Activated gamma-delta T cell treated with anti-CD3 and anti-CD28 coated beads, Interleukin-2, amount 50 U/mL, for 16 hours (primary cell): ENCODE results near the gene MRTFB.

ENCODE experiments used
- DNase-seq: peaks from one replicate; pipeline ENCODE4 v3.0.0-alpha.2; 2020; ENCODE audit warnings: low read depth

MRTFB gene

GRCh38 chr16:14063618-14064581 is 7.2 kb upstream of the MRTFB start:
- no peak for DNase-seq

DNA sequence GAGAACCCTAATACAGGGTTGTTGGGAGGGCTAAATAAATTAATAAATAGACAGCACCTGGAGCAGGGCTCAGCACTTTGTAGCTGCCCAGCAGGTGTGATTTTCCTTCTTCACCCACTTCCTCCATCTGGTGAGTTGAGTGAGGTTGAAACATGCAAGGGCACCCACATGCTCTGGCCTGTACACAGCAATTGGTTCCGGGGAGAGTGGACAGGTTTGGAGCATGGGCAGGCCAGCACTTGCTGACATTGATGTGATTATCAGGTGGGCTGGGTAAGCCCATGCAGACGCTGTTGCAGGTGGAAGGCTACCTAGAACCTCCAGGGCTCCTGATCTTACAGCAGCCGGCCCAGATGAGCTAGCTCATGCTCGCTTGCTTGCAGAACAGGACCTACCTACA is 1.3 kb upstream of the MRTFB start:
- DNase-seq, result no peak

DNA sequence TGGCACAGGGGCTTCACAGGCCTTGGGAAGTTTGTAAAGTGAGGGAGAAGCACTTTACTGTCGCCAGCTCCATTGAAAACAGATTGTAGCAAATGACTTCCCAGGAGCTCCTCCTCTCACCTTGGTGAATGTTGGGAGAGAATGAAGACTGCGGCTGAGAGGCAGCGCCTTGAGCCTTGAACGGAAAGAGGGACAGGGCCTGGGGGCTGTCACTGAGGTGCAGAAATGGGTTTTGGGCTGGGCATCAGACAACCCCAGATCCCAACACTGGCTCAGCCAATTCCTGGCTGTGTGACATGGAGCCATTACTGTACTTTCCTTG is 603 bp upstream of the MRTFB start:
- DNase-seq, result no peak

GRCh38 chr16:14071576-14072271 is 605 bp downstream of the MRTFB start:
- DNase-seq, result no peak

DNA sequence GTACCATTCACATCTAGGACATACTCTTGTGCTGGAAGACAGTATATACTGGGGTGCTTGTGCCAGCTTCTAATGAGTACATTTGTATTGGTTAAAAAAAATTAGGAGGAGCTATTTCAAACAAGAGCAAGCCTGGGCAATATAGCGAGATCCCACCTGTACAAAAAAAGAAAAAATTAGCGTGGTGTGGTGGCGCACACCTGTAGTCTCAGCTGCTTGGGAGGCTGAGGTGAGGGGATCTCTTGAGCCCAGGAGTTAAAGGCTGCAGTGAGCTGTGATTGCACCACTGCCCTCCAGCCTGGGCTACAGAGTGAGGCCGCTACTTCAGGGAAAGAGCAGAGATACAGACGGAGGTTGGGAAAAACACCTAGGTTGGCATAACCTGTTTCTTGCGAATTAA is 1.2 kb downstream of the MRTFB start:
- no peak for DNase-seq

GRCh38 chr16:14074544-14074943 is 3.4 kb downstream of the MRTFB start:
- no peak for DNase-seq

GRCh38 chr16:14077918-14078317 is 6.8 kb downstream of the MRTFB start:
- DNase-seq, result no peak

DNA sequence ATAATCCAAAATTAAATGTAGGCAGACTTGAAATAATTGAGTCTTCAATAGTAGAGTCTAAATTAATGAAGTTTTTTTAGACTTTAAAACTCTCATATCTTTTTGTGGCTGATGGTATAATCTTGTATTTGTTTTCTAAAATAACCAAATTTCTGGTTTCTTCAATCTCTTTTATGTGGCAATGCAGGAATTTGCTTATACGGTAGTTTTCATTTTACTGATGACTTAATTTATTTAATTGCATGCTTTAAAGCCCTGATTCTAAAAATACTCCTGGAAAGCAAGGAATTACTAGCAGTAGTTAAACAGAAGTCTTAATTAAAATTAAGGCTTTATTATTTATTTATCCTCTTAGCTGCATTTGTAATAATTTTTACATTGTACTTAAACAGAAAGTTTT is 15.4 kb downstream of the MRTFB start:
- no peak for DNase-seq

DNA sequence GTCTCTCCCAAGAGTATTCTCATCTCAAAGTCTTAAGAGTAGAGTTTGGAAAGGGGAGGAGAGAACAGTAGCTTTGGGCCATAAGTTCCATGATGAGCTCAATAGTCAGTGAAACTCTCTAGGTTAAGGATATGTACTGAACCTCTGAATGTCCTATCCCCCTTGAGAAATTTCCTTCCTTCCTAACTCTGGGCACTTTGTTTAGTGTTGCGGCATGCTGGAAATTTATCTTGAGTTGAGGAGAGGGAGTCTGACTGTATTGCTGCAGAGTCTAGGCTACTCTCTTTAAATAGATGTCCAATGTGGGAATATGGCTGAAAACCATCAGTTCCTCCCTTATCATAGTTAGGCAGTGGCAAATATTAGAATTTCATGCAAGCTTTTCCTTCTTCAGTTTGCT is 16.1 kb downstream of the MRTFB start:
- no peak for DNase-seq

GRCh38 chr16:14087590-14088154 is 16.6 kb downstream of the MRTFB start:
- no peak for DNase-seq

DNA sequence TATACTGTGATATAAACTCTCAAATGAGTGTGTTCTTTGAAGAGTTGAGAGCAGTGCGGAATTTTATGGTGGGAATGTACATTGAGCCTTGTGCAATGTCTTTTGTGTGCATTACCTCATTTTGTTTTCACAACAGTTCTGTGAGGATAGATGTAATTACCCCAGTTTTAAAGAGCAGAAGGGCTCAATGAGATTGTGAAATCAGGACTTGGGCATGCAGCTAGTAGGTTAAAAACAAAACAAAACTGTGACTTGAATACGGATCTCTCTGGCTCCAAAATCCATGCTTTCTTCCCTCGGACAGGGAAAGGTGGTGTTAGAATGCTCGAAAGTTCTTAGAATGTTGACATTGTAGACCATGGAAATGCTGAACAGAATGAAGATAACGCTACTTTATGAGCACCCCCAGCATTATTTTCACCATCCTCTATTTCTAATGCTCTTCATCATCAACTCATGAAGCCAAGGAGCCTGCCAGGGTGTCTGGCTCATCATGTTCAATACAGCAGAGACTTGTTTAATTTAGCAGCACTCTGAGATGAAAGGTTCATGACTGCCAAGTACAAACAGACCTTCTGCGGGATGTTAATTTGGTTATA is 17.1 kb downstream of the MRTFB start:
- no peak for DNase-seq

- DNase-seq, result no peak
Measured at GRCh38 chr16:14089283-14089823, 18.2 kb downstream of the MRTFB start.

DNA sequence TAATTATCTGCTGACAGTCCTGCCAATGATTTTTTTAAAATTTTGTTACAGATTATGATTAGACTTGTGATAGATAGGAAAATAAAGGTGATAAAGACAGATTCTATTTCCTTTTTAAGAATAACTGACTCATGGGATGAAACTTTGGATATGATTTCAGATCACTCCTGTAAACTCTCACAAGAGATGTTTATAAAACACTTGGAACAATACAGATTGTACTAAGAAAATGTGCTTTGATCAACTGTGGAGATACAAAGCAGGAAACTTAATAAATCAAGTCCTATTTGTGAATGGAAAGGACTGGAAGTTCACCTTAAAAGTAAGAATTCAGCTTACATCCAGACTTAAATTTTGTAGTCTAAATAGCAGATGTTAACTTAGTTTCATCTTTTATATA is 21.4 kb downstream of the MRTFB start:
- DNase-seq, result no peak

GRCh38 chr16:14095883-14096551 is 24.9 kb downstream of the MRTFB start:
- no peak for DNase-seq

DNA sequence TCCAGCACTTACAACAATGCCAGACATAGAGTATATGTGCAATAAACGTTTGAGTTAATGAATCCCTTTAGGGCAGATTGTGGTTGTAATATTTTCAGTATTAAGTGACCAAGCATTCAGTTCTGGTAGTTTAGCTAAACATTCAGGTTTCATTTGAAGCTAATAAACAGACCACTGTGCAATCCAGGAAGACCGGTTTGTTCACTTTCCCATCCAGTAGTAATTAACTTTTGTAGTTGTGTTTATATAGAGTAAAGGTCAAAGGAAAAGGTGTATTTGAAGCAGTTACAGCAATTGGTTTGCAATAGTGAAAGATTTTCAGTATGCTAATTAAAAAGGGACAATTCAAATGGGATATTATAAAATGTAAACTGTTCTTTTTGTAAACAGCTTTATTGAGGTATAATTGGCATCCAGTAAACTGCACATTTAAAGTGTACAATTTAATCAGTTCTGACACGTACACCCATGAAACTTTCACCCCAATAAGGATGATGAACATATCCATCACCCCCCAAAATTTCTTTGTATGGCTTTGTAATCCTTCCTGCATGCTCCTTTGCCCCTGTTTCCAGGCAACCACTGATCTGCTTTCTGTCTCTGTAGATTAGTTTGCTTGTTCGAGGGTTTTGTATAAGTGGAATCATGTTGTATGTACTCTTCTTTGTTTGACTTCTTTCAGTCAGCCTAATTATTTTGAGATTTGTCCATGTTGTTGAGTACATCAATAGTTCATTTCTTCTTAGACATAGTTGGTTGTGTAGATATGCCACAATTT is 26.3 kb downstream of the MRTFB start:
- no peak for DNase-seq

DNA sequence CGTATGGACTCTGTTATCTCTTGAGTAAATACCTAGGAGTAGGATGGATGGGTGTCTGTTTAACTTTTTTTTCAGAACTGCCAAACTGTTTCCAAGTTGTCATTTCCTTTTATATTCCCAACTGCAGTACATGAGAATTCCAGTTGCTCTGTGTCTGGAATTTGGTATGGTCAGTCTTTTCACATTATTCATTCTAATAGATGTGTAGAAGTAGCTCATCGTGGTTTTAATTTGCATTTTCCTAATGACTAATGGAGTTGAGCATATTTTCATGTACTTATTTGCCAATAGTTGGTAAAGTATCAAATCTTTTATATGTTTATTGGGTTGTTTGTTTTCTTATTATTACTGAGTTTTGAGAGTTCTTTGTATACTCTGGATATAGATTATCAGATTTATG is 27.0 kb downstream of the MRTFB start:
- DNase-seq, result no peak

DNA sequence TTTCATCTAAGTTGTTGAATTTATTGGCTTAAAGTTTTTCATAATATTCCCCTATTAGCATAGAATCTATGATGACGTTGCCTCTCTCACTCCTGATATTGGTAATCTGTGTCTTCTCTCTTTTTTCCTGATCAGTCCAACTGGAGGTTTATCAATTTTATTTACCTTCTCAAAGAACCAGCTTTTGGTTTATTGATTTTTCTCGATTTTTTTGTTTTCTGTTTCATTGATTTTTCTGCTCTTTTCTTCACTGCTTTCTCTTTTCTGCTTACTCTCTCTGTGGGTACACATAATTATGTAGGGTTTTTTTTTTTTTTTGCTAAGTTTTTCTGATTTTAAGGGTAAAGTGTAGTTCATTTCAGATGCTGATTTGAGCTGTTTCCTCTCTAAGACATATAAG is 29.7 kb downstream of the MRTFB start:
- no peak for DNase-seq

- no peak for DNase-seq
Measured at GRCh38 chr16:14101415-14101814, 30.3 kb downstream of the MRTFB start.

- DNase-seq, result no peak
Measured at GRCh38 chr16:14102925-14103720, 32.0 kb downstream of the MRTFB start.

- DNase-seq, result no peak
Measured at GRCh38 chr16:14104066-14104465, 32.9 kb downstream of the MRTFB start.
